ENCODE data around the gene OS9.

GRCh38 chr12:57695770-57696432 lies 2.0 kb downstream of the OS9 start:
- TF ChIP-seq CTCF (IDR thresholded peaks at IDR 0.05) (no peak), POLR2A (IDR thresholded peaks at IDR 0.05; ENCODE audit: low read depth) (no peak), EP300 (IDR thresholded peaks at IDR 0.05) (no peak), POLR2AphosphoS5 (IDR thresholded peaks at IDR 0.05) (no peak)

Data from esophagus muscularis mucosa (tissue), 4 donors.